Liver (tissue), 9 donors: ENCODE data around the gene HAND2. TPM values are rescaled to one million over a fixed set of nuclear protein-coding genes. Genes with fewer than 3 reads are reported as not detected.

Experiments used
- DNase-seq: peaks from one replicate; pipeline ENCODE4 v3.0.0-alpha.2; 2017; ENCODE audit warnings: low spot score
- H3K27ac ChIP-seq, 2 donors: one replicate each; pipeline ENCODE4 v1.7.0; 2013; ENCODE audit warnings: inconsistent platforms in 2 of 2, low read length in 2 of 2, control low read depth in 1 of 2, low read depth in 1 of 2, mild to moderate bottlenecking in 1 of 2
- H3K27me3 ChIP-seq, 4 donors: one replicate each; pipeline versions ENCODE4 v1.6.1 to v1.7.0; 2013; ENCODE audit warnings: low read length in 3 of 4, inconsistent platforms in 1 of 4, mild to moderate bottlenecking in 1 of 4, moderate library complexity in 1 of 4; ENCODE audit not compliant: control insufficient read depth in 4 of 4, insufficient read depth in 4 of 4
- H3K36me3 ChIP-seq, 4 donors: one replicate each; pipeline versions ENCODE4 v1.6.1 to v1.7.0; 2013; ENCODE audit warnings: low read length in 3 of 4, mild to moderate bottlenecking in 3 of 4, low read depth in 1 of 4, moderate library complexity in 1 of 4; ENCODE audit not compliant: control insufficient read depth in 4 of 4, insufficient read depth in 3 of 4
- H3K4me1 ChIP-seq, 4 donors: one replicate each; pipeline versions ENCODE4 v1.6.1 to v1.7.0; 2013; ENCODE audit warnings: low read length in 3 of 4, mild to moderate bottlenecking in 3 of 4, moderate library complexity in 1 of 4; ENCODE audit not compliant: control insufficient read depth in 4 of 4, insufficient read depth in 4 of 4
- H3K4me3 ChIP-seq, 3 donors: one replicate each; pipeline versions ENCODE4 v1.6.1 to v1.7.0; 2013; ENCODE audit warnings: low read length in 3 of 3, control low read depth in 1 of 3, low read depth in 1 of 3, mild to moderate bottlenecking in 1 of 3
- H3K9ac ChIP-seq, 2 donors: one replicate each; pipeline ENCODE4 v1.7.0; 2013; ENCODE audit warnings: low read length in 2 of 2, mild to moderate bottlenecking in 2 of 2, moderate library complexity in 2 of 2, control low read depth in 1 of 2, low read depth in 1 of 2
- H3K9me3 ChIP-seq, 4 donors: one replicate each; pipeline versions ENCODE4 v1.6.1 to v1.7.0; 2013; ENCODE audit warnings: low read length in 3 of 4; ENCODE audit not compliant: control insufficient read depth in 4 of 4
- ATF3 ChIP-seq: IDR thresholded peaks from 2 replicates; pipeline ENCODE4 v1.6.1; 2016; ENCODE audit warnings: antibody characterized with exemption
- CTCF ChIP-seq: fragments of 150-350 bp; IDR thresholded peaks from 2 replicates; pipeline ENCODE4 v1.5.1; 2017; ENCODE audit warnings: improper control_type of control experiment, low read depth, low read length; ENCODE audit not compliant: missing input control
- EGR1 ChIP-seq, 2 donors: IDR thresholded peaks; 2 replicates each; pipeline ENCODE4 v1.6.1; 2016 to 2018; ENCODE audit warnings: antibody characterized with exemption in 2 of 2, low read depth in 2 of 2
- FOXA1 ChIP-seq: IDR thresholded peaks from 2 replicates; pipeline ENCODE4 v1.6.1; 2016; ENCODE audit warnings: antibody characterized with exemption
- FOXA2 ChIP-seq: IDR thresholded peaks from 2 replicates; pipeline ENCODE4 v1.6.1; 2016; ENCODE audit warnings: antibody characterized with exemption
- GABPA ChIP-seq, 2 donors: IDR thresholded peaks in 1 of 2; conservative IDR thresholded peaks in 1 of 2; 2 replicates each; pipeline ENCODE4 v1.6.1; 2016; ENCODE audit warnings: antibody characterized with exemption in 2 of 2, mild to moderate bottlenecking in 1 of 2, moderate library complexity in 1 of 2
- HNF4A ChIP-seq, 2 donors: conservative IDR thresholded peaks; 2 replicates each; pipeline ENCODE4 v1.6.1; 2016; ENCODE audit warnings: antibody characterized with exemption in 2 of 2, mild to moderate bottlenecking in 2 of 2
- HNF4G ChIP-seq: IDR thresholded peaks from 2 replicates; pipeline ENCODE4 v1.6.1; 2016; ENCODE audit warnings: antibody characterized with exemption
- MAX ChIP-seq: IDR thresholded peaks from 2 replicates; pipeline ENCODE4 v1.6.1; 2016; ENCODE audit warnings: antibody characterized with exemption
- NR2F2 ChIP-seq: IDR thresholded peaks from 2 replicates; pipeline ENCODE4 v1.6.1; 2016; ENCODE audit warnings: antibody characterized with exemption
- RAD21 ChIP-seq, 2 donors: IDR thresholded peaks; 2 replicates each; pipeline ENCODE4 v1.6.1; 2016; ENCODE audit warnings: antibody characterized with exemption in 2 of 2, mild to moderate bottlenecking in 2 of 2
- REST ChIP-seq: IDR thresholded peaks from 2 replicates; pipeline ENCODE4 v1.6.1; 2016; ENCODE audit warnings: antibody characterized with exemption, mild to moderate bottlenecking
- RXRA ChIP-seq, 2 donors: IDR thresholded peaks; 2 replicates each; pipeline ENCODE4 v1.6.1; 2017 to 2018; ENCODE audit warnings: antibody characterized with exemption in 2 of 2, mild to moderate bottlenecking in 1 of 2
- SP1 ChIP-seq: IDR thresholded peaks from 2 replicates; pipeline ENCODE4 v1.6.1; 2018; ENCODE audit warnings: antibody characterized with exemption, mild to moderate bottlenecking
- TAF1 ChIP-seq: conservative IDR thresholded peaks from 2 replicates; pipeline ENCODE4 v1.6.1; 2016; ENCODE audit warnings: antibody characterized with exemption, mild to moderate bottlenecking
- YY1 ChIP-seq: IDR thresholded peaks from 2 replicates; pipeline ENCODE4 v1.6.1; 2016; ENCODE audit warnings: antibody characterized with exemption, mild to moderate bottlenecking
- ZBTB33 ChIP-seq: IDR thresholded peaks from 2 replicates; pipeline ENCODE4 v1.6.1; 2016; ENCODE audit warnings: antibody characterized with exemption
- WGBS: extraction: QIAGEN DNeasy Blood & Tissue Kit; methylation state at CpG from one replicate; pipeline ENCODE4 v1.1.7; 2013; 5-methylcytosine and 5-hydroxymethylcytosine counted together
- polyA plus RNA-seq, 2 donors: library from polyadenylated mRNA; stranded (reverse) in 1 of 2; unstranded in 1 of 2; fragments of 200-250 nt in 1 of 2; fragments of >200 nt in 1 of 2; fragmentation: Nextera tagmentation in 1 of 2; extraction: Ambion mirVana in 1 of 2; gene quantifications; one replicate each; pipeline versions ENCODE4 v1.2.1 to v1.2.3, GENCODE V29; 2013 to 2015
- total RNA-seq, 2 donors: library from RNA; depleted of rRNA; stranded (reverse); fragments of >200 nt; gene quantifications; one replicate each; pipeline ENCODE4 v1.2.3, GENCODE V29; 2014
- donor health status: healthy.
- donor health status: healthy.
- donor health status: healthy.
- donor health status: healthy.
- donor health status: healthy.

Gene HAND2
- total and polyA plus RNA-seq, 4 donors = 2.1 to 4.7 (median 3.7) TPM

GRCh38 chr4:173573286-173573685, 43.3 kb upstream of the HAND2 start:
- no peak overlapping the region for H3K27ac ChIP-seq
- H3K9ac ChIP-seq = no peak overlapping the region
- H3K9me3 ChIP-seq = no peaks in the 10 kb centered on the region
- peaks cover 0 to 8% (median 0%) of the 10 kb centered on the region in 4 donors for H3K27me3 ChIP-seq
- WGBS = 65% methylated on average over 4 of the region's 4 CpGs
- H3K4me1 ChIP-seq = no peaks in the 10 kb centered on the region
- no peak for TF ChIP-seq ZBTB33
- no peak for TF ChIP-seq NR2F2
- no peak for TF ChIP-seq YY1
- TF ChIP-seq SP1 = no peak
- TF ChIP-seq ATF3 = no peak
- no peak for TF ChIP-seq HNF4A (conservative IDR thresholded peaks at IDR 0.05)
- no peak for TF ChIP-seq REST
- no peak for TF ChIP-seq TAF1
- no peak for TF ChIP-seq MAX
- no peak for TF ChIP-seq RAD21 (IDR thresholded peaks at IDR 0.05)
- TF ChIP-seq GABPA (IDR thresholded peaks at IDR 0.05 in 1 of 2, conservative IDR thresholded peaks at IDR 0.05 in 1 of 2) = no peak
- no peak for TF ChIP-seq FOXA2
- H3K4me3 ChIP-seq = no peak overlapping the region
- DNase-seq = no peak
- no peaks in the 10 kb centered on the region for H3K36me3 ChIP-seq

GRCh38 chr4:173572493-173573129, 42.6 kb upstream of the HAND2 start:
- Histone ChIP-seq H3K27me3 (peaks cover 0 to 8% (median 0%) of the 10 kb centered on the region in 4 donors), H3K4me3 (no peak overlapping the region), H3K36me3 (no peaks in the 10 kb centered on the region), H3K27ac (no peak overlapping the region), H3K4me1 (no peaks in the 10 kb centered on the region), H3K9me3 (no peaks in the 10 kb centered on the region), H3K9ac (no peak overlapping the region)
- DNase-seq = no peak
- TF ChIP-seq ATF3 (no peak), FOXA1 (no peak), MAX (no peak), HNF4G (no peak), ZBTB33 (no peak), TAF1 (no peak), CTCF (no peak), YY1 (no peak), RAD21 (IDR thresholded peaks at IDR 0.05) (no peak), HNF4A (conservative IDR thresholded peaks at IDR 0.05) (no peak), RXRA (IDR thresholded peaks at IDR 0.05) (no peak), EGR1 (IDR thresholded peaks at IDR 0.05; ENCODE audit: low read depth in 2 of 2) (no peak), FOXA2 (no peak)
- 54% methylated on average over 3 of the region's 3 CpGs for WGBS
